Muscle layer of colon (tissue), 2 donors: ENCODE measurements around the gene IPO7.
"Not testable (repeated sequence)": the region's sequence is repeated elsewhere in the genome, so short reads cannot be mapped to it uniquely, and the experiment has no call there.

Source experiments
- H3K27ac ChIP-seq: one replicate; pipeline ENCODE4 v1.7.0; 2013; ENCODE audit warnings: low read depth, mild to moderate bottlenecking, low read length, moderate library complexity
- H3K27me3 ChIP-seq, 2 donors: one replicate each; pipeline ENCODE4 v1.7.0; 2013; ENCODE audit warnings: low read length in 2 of 2, mild to moderate bottlenecking in 2 of 2; ENCODE audit not compliant: insufficient read depth in 2 of 2, control insufficient read depth in 1 of 2
- H3K36me3 ChIP-seq: one replicate; pipeline ENCODE4 v1.7.0; 2013; ENCODE audit warnings: mild to moderate bottlenecking, low read length; ENCODE audit not compliant: insufficient read depth
- H3K4me1 ChIP-seq: one replicate; pipeline ENCODE4 v1.7.0; 2013; ENCODE audit warnings: mild to moderate bottlenecking, low read length; ENCODE audit not compliant: insufficient read depth
- H3K4me3 ChIP-seq, 2 donors: one replicate each; pipeline ENCODE4 v1.7.0; 2013; ENCODE audit warnings: low read length in 2 of 2, low read depth in 1 of 2, mild to moderate bottlenecking in 1 of 2, moderate library complexity in 1 of 2
- H3K9ac ChIP-seq: one replicate; pipeline ENCODE4 v1.7.0; 2013; ENCODE audit warnings: low read length
- H3K9me3 ChIP-seq: one replicate; pipeline ENCODE4 v1.7.0; 2013; ENCODE audit warnings: mild to moderate bottlenecking, low read length
- donor health status: abdominal sarcoma.
- donor health status: Adenocarcinoma of cecum.

Gene IPO7

GRCh38 chr11:9428706-9429105 lies 44.3 kb downstream of the IPO7 start:
- H3K36me3 ChIP-seq: peaks cover 49% of the 10 kb centered on the region
- H3K4me1 ChIP-seq: no peaks in the 10 kb centered on the region
- H3K4me3 ChIP-seq: no peak overlapping the region
- H3K9me3 ChIP-seq: no peaks in the 10 kb centered on the region
- no peaks in the 10 kb centered on the region for H3K27me3 ChIP-seq
- H3K9ac ChIP-seq: no peak overlapping the region
- H3K27ac ChIP-seq: no peak overlapping the region

- Histone ChIP-seq H3K36me3 (peaks cover 69% of the 10 kb centered on the region), H3K4me3 (no peak overlapping the region), H3K9ac (no peak overlapping the region), H3K27me3 (no peaks in the 10 kb centered on the region), H3K4me1 (no peaks in the 10 kb centered on the region), H3K9me3 (no peaks in the 10 kb centered on the region), H3K27ac (no peak overlapping the region)
These were observed 54.2 kb downstream of the IPO7 start for GRCh38 chr11:9438611-9439010.

GRCh38 chr11:9446230-9446629 lies 61.8 kb downstream of the IPO7 start:
- no peak overlapping the region for H3K27ac ChIP-seq
- H3K4me3 ChIP-seq: no peak overlapping the region
- H3K4me1 ChIP-seq: no peaks in the 10 kb centered on the region
- H3K27me3 ChIP-seq: no peaks in the 10 kb centered on the region
- no peak overlapping the region for H3K9ac ChIP-seq
- H3K9me3 ChIP-seq: no peaks in the 10 kb centered on the region
- H3K36me3 ChIP-seq: peaks cover 30% of the 10 kb centered on the region

- no peak overlapping the region for H3K27ac ChIP-seq
- H3K4me3 ChIP-seq: no peak overlapping the region
- H3K9me3 ChIP-seq: no peaks in the 10 kb centered on the region
- H3K9ac ChIP-seq: no peak overlapping the region
- no peaks in the 10 kb centered on the region for H3K4me1 ChIP-seq
- H3K27me3 ChIP-seq: no peaks in the 10 kb centered on the region
- peaks cover 11% of the 10 kb centered on the region for H3K36me3 ChIP-seq
These were observed 64.3 kb downstream of the IPO7 start for GRCh38 chr11:9448576-9449352.

GRCh38 chr11:9452023-9452422 lies 67.6 kb downstream of the IPO7 start:
- not testable (repeated sequence) for H3K4me1 ChIP-seq, H3K4me3 ChIP-seq, H3K9me3 ChIP-seq, H3K9ac ChIP-seq, H3K27me3 ChIP-seq, H3K36me3 ChIP-seq, H3K27ac ChIP-seq

GRCh38 chr11:9455722-9456121 lies 71.3 kb downstream of the IPO7 start:
- no peaks in the 10 kb centered on the region for H3K36me3 ChIP-seq
- H3K27me3 ChIP-seq: no peaks in the 10 kb centered on the region
- no peak overlapping the region for H3K27ac ChIP-seq
- peaks cover 4% of the 10 kb centered on the region for H3K4me1 ChIP-seq
- H3K9ac ChIP-seq: no peak overlapping the region
- H3K9me3 ChIP-seq: no peaks in the 10 kb centered on the region
- H3K4me3 ChIP-seq: no peak overlapping the region

- no peaks in the 10 kb centered on the region for H3K27me3 ChIP-seq
- peaks cover 25% of the 10 kb centered on the region for H3K4me1 ChIP-seq
- H3K36me3 ChIP-seq: no peaks in the 10 kb centered on the region
- H3K9me3 ChIP-seq: no peaks in the 10 kb centered on the region
- H3K27ac ChIP-seq: peak overlapping the region; percentile 99
- peak overlapping the region; percentile 89 to 99 for H3K4me3 ChIP-seq
- H3K9ac ChIP-seq: peak overlapping the region; percentile 100
These were observed 75.3 kb downstream of the IPO7 start for GRCh38 chr11:9459667-9460321.

- H3K27me3 ChIP-seq: no peaks in the 10 kb centered on the region
These were observed 76.0 kb downstream of the IPO7 start, which contains the start of gene ZNF143 for GRCh38 chr11:9460322-9461062. TSS of gene ZNF143 (plus strand) at chr11:9461012. CDS start at chr11:9471309, 10,297 bp downstream.

GRCh38 chr11:9461063-9461759 lies 76.8 kb downstream of the IPO7 start:
- Histone ChIP-seq H3K4me3 (peak overlapping the region; percentile 38 to 80), H3K9me3 (no peaks in the 10 kb centered on the region), H3K4me1 (peaks cover 25% of the 10 kb centered on the region), H3K36me3 (no peaks in the 10 kb centered on the region), H3K27me3 (no peaks in the 10 kb centered on the region), H3K9ac (peak overlapping the region; percentile 100), H3K27ac (peak overlapping the region; percentile 99)

More at GRCh38 chr11:9460322-9461062, 76.0 kb downstream of the IPO7 start, which contains the start of gene ZNF143:
- Histone ChIP-seq H3K9ac (peak within 1 kb of the TSS; percentile 100), H3K36me3 (no peaks in the 10 kb centered on the region), H3K4me1 (peaks cover 25% of the 10 kb centered on the region), H3K4me3 (peak within 1 kb of the TSS; percentile 89 to 99), H3K27ac (peak within 1 kb of the TSS; percentile 99), H3K9me3 (no peaks in the 10 kb centered on the region)

- no peaks in the 10 kb centered on the region for H3K9me3 ChIP-seq
- peaks cover 25% of the 10 kb centered on the region for H3K4me1 ChIP-seq
- H3K9ac ChIP-seq: peak overlapping the region; percentile 100
- no peaks in the 10 kb centered on the region for H3K36me3 ChIP-seq
- no peaks in the 10 kb centered on the region for H3K27me3 ChIP-seq
- peak overlapping the region; percentile 38 to 80 for H3K4me3 ChIP-seq
- peak overlapping the region; percentile 99 for H3K27ac ChIP-seq
These were observed 77.3 kb downstream of the IPO7 start for GRCh38 chr11:9461760-9462134.
